Neural cell (in vitro differentiated cells): ENCODE measurements around the gene FOXL3. TPM values are rescaled to one million over a fixed set of nuclear protein-coding genes. Genes with fewer than 3 reads are reported as not detected.

ENCODE experiments used
- H2AFZ ChIP-seq: fragments of 200-600, 300-800 bp; sonication (generic), shearing (Covaris generic); 2 replicates; pipeline ENCODE4 v1.6.0; 2014; ENCODE audit warnings: low read depth, mild to moderate bottlenecking, antibody characterized with exemption, low read length, moderate library complexity
- H3F3A ChIP-seq: fragments of 200-600 bp; shearing (Covaris generic); 2 replicates; pipeline ENCODE4 v1.6.1; 2016; ENCODE audit warnings: mild to moderate bottlenecking, moderate library complexity, mixed read lengths, antibody characterized with exemption, low read length; ENCODE audit not compliant: insufficient read depth, poor library complexity, severe bottlenecking
- H3K27ac ChIP-seq: fragments of 200-600, 300-800 bp; sonication (generic), shearing (Covaris generic); 2 replicates; pipeline ENCODE4 v1.5.1; 2014; ENCODE audit warnings: mild to moderate bottlenecking, low read length, moderate library complexity
- H3K27me3 ChIP-seq: fragments of 300-800, 200-600 bp; sonication (generic), shearing (Covaris generic); 2 replicates; pipeline ENCODE4 v1.6.0; 2014; ENCODE audit warnings: mild to moderate bottlenecking, low read depth, low read length, moderate library complexity; ENCODE audit not compliant: insufficient read depth
- H3K36me3 ChIP-seq: fragments of 300-800, 200-600 bp; sonication (generic), shearing (Covaris generic); 2 replicates; pipeline ENCODE4 v1.5.1; 2014; ENCODE audit warnings: mild to moderate bottlenecking, antibody characterized with exemption, low read length, moderate library complexity; ENCODE audit not compliant: insufficient read depth
- H3K4me2 ChIP-seq: fragments of 300-800, 200-600 bp; sonication (generic), shearing (Covaris generic); 2 replicates; pipeline ENCODE4 v1.6.0; 2014; ENCODE audit warnings: mild to moderate bottlenecking, low read length
- H3K4me3 ChIP-seq: fragments of 300-800, 200-600 bp; sonication (generic), shearing (Covaris generic); 2 replicates; pipeline ENCODE4 v1.5.1; 2014; ENCODE audit warnings: mild to moderate bottlenecking, low read length, moderate library complexity
- H3K79me2 ChIP-seq: fragments of 200-600 bp; shearing (Covaris generic); replicated peaks from 2 replicates; pipeline ENCODE4 v1.6.0; 2014; ENCODE audit warnings: mild to moderate bottlenecking, low read length, moderate library complexity; ENCODE audit not compliant: insufficient read depth
- H3K9ac ChIP-seq: fragments of 300-800, 200-600 bp; sonication (generic), shearing (Covaris generic); 2 replicates; pipeline ENCODE4 v1.6.1; 2016; ENCODE audit warnings: mild to moderate bottlenecking, low read length, mixed read lengths
- H3K9me2 ChIP-seq: fragments of 200-600 bp; shearing (Covaris generic); 2 replicates; pipeline ENCODE4 v1.6.1; 2016; ENCODE audit warnings: mild to moderate bottlenecking, low read length, mixed read lengths; ENCODE audit not compliant: insufficient read depth
- H3K9me3 ChIP-seq: fragments of 200-600, 300-800 bp; sonication (generic), shearing (Covaris generic); 2 replicates; pipeline ENCODE4 v1.6.1; 2016; ENCODE audit warnings: mild to moderate bottlenecking, mixed run types, low read length, moderate library complexity, mixed read lengths
- H4K20me1 ChIP-seq: fragments of 200-600 bp; shearing (Covaris generic); 2 replicates; pipeline ENCODE4 v1.6.1; 2016; ENCODE audit warnings: mild to moderate bottlenecking, mixed run types; ENCODE audit not compliant: insufficient read depth
- CTCF ChIP-seq: fragments of 450-650 bp; IDR thresholded peaks from 2 replicates; pipeline ENCODE4 v1.5.1; 2014; ENCODE audit warnings: antibody characterized with exemption, mild to moderate bottlenecking, moderate library complexity; ENCODE audit not compliant: poor library complexity, severe bottlenecking
- EP300 ChIP-seq: fragments of 450-650 bp; conservative IDR thresholded peaks from 2 replicates; pipeline ENCODE4 v1.6.1; 2014; ENCODE audit warnings: antibody characterized with exemption, mild to moderate bottlenecking, moderate library complexity; ENCODE audit not compliant: poor library complexity, severe bottlenecking
- EZH2 ChIP-seq: fragments of 200-600, 300-800 bp; shearing (Covaris generic), sonication (generic); IDR thresholded peaks from 2 replicates; pipeline ENCODE4 v1.6.1; 2014; ENCODE audit warnings: antibody characterized with exemption, low read length, borderline replicate concordance, mild to moderate bottlenecking; ENCODE audit not compliant: insufficient read depth, poor library complexity, severe bottlenecking
- MXI1 ChIP-seq: fragments of 450-650 bp; conservative IDR thresholded peaks from 2 replicates; pipeline ENCODE4 v1.6.1; 2014; ENCODE audit warnings: antibody characterized with exemption, mild to moderate bottlenecking; ENCODE audit not compliant: poor library complexity, severe bottlenecking
- POLR2AphosphoS5 ChIP-seq: IDR thresholded peaks from 2 replicates; pipeline ENCODE4 v1.6.1; 2012
- RAD21 ChIP-seq: fragments of 450-650 bp; conservative IDR thresholded peaks from 2 replicates; pipeline ENCODE4 v1.6.1; 2014; ENCODE audit warnings: antibody characterized with exemption, mild to moderate bottlenecking, moderate library complexity
- SMC3 ChIP-seq: fragments of 450-650 bp; conservative IDR thresholded peaks from 2 replicates; pipeline ENCODE4 v1.6.1; 2014; ENCODE audit warnings: antibody characterized with exemption, mild to moderate bottlenecking, moderate library complexity; ENCODE audit not compliant: poor library complexity
- TAF1 ChIP-seq: IDR thresholded peaks from 2 replicates; pipeline ENCODE4 v1.6.1; 2012; ENCODE audit warnings: low read depth
- polyA plus RNA-seq: library from polyadenylated mRNA; depleted of rRNA; stranded (reverse); fragments of >200 nt; gene quantifications from 2 replicates; pipeline ENCODE4 v1.2.3, GENCODE V29; 2014
- TF ChIP-seq, protein P1 (sequence below): IDR thresholded peaks from 2 replicates; pipeline ENCODE4 v1.6.1; 2012; ENCODE audit warnings: borderline replicate concordance

FOXL3 gene
- polyA plus RNA-seq, 1 donor from 2014 or later, result not detected

DNA sequence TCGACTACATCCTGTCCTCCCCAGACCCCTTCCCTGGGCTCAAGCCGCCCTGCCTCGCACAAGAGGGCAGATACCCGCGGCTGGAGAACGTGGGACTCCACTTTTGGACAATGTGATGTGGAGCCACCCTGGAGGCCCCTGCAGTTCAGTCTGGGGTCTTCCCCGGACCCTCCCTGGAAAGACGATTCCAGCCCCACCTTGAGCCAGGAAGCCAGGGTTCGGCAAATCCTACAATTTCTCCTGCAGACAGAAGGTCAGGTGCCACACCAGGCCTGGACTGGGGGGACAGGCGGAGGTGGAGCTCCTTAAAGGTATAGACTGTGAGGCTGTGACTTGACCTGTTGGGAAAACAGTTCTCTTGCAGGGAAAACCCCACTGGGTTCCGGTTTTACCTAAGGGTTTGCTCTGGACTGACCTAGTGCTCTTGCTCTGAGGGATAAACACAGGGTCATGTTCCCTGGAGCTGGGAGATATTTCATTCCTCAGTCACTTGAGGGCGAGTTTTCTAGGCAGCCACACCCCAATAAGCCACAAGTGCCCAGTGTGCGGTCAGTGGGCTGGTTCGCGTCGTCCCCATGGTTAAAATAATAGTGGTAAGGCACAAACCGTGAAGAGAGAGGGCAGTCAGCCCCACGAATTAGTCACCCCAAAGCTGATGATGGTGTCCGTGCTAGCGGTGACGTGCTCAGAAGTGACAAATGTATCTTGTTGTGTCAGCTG, 1.6 kb downstream of the FOXL3 start:
- Histone ChIP-seq H4K20me1 (no peaks in the 10 kb centered on the region), H3K27me3 (peaks cover 35% of the 10 kb centered on the region), H3K79me2 (no peaks in the 10 kb centered on the region), H3K4me2 (no peak overlapping the region), H3K9ac (no peak overlapping the region), H3K9me2 (no peaks in the 10 kb centered on the region), H3K27ac (no peak overlapping the region), H3K4me3 (no peak overlapping the region), H3K36me3 (no peaks in the 10 kb centered on the region), H2AFZ (no peak overlapping the region), H3K9me3 (no peaks in the 10 kb centered on the region), H3F3A (no peaks in the 10 kb centered on the region)
- TF ChIP-seq, protein P1, sequence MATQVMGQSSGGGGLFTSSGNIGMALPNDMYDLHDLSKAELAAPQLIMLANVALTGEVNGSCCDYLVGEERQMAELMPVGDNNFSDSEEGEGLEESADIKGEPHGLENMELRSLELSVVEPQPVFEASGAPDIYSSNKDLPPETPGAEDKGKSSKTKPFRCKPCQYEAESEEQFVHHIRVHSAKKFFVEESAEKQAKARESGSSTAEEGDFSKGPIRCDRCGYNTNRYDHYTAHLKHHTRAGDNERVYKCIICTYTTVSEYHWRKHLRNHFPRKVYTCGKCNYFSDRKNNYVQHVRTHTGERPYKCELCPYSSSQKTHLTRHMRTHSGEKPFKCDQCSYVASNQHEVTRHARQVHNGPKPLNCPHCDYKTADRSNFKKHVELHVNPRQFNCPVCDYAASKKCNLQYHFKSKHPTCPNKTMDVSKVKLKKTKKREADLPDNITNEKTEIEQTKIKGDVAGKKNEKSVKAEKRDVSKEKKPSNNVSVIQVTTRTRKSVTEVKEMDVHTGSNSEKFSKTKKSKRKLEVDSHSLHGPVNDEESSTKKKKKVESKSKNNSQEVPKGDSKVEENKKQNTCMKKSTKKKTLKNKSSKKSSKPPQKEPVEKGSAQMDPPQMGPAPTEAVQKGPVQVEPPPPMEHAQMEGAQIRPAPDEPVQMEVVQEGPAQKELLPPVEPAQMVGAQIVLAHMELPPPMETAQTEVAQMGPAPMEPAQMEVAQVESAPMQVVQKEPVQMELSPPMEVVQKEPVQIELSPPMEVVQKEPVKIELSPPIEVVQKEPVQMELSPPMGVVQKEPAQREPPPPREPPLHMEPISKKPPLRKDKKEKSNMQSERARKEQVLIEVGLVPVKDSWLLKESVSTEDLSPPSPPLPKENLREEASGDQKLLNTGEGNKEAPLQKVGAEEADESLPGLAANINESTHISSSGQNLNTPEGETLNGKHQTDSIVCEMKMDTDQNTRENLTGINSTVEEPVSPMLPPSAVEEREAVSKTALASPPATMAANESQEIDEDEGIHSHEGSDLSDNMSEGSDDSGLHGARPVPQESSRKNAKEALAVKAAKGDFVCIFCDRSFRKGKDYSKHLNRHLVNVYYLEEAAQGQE, result no peak
- no peak for TF ChIP-seq RAD21
- no peak for TF ChIP-seq EZH2
- TF ChIP-seq MXI1, result no peak
- no peak for TF ChIP-seq TAF1
- TF ChIP-seq POLR2AphosphoS5, result no peak
- no peak for TF ChIP-seq CTCF
- no peak for TF ChIP-seq SMC3
- no peak for TF ChIP-seq EP300

DNA sequence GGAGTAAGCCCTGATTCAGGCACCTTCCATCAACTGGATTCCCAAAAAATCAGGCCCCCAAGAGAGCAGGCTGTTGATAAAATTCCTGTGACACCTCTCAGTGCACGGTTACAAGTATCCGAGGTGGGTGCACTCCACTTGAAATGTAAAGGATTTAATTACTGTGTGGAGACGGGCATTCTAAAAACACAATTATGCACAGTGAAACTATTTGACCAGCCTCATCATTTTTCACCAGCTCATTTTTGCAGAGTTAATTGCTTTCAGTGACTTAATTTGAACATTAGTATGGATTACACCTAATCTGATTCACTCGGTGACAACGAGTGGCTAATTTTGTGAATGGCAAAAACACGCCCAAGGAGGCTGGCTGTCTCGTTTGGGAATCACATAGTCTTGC, 2.3 kb downstream of the FOXL3 start:
- Histone ChIP-seq H3K4me2 (no peak overlapping the region), H3F3A (no peaks in the 10 kb centered on the region), H3K9me2 (no peaks in the 10 kb centered on the region), H4K20me1 (no peaks in the 10 kb centered on the region), H3K79me2 (no peaks in the 10 kb centered on the region), H3K9me3 (no peaks in the 10 kb centered on the region), H3K27ac (no peak overlapping the region), H2AFZ (no peak overlapping the region), H3K4me3 (no peak overlapping the region), H3K36me3 (no peaks in the 10 kb centered on the region), H3K27me3 (peaks cover 35% of the 10 kb centered on the region), H3K9ac (no peak overlapping the region)
- no peak for TF ChIP-seq POLR2AphosphoS5
- TF ChIP-seq, protein P1, result no peak
- no peak for TF ChIP-seq EP300
- no peak for TF ChIP-seq SMC3
- no peak for TF ChIP-seq TAF1
- TF ChIP-seq CTCF, result no peak
- no peak for TF ChIP-seq EZH2
- TF ChIP-seq MXI1, result no peak
- no peak for TF ChIP-seq RAD21
